GM18511 (cell line): ENCODE results near the gene PHF12.
A peak's percentile ranks its signal among the peaks of the same experiment; 100 is the strongest.
"Not testable (repeated sequence)": the region's sequence is repeated elsewhere in the genome, so short reads cannot be mapped to it uniquely, and the experiment has no call there.

Source experiments
- ATAC-seq: cut with Tn5 transposase; IDR thresholded peaks from one replicate; pipeline ENCODE4 v1.9.1; 2021; ENCODE audit warnings: mild to moderate bottlenecking, moderate library complexity; ENCODE audit not compliant: unreplicated experiment

The PHF12 gene

GRCh38 chr17:28904800-28905199, 46.5 kb downstream of the PHF12 start:
- ATAC-seq, result no peak

- not testable (repeated sequence) for ATAC-seq
Observed at GRCh38 chr17:28903546-28903841, 47.8 kb downstream of the PHF12 start.

- ATAC-seq, result peak; percentile 90
Observed at GRCh38 chr17:28902819-28903545, 48.3 kb downstream of the PHF12 start, which contains the start of gene DHRS13. DHRS13 (minus strand) TSS chr17:28903079; CDS start chr17:28902944, 135 bp downstream.

DNA sequence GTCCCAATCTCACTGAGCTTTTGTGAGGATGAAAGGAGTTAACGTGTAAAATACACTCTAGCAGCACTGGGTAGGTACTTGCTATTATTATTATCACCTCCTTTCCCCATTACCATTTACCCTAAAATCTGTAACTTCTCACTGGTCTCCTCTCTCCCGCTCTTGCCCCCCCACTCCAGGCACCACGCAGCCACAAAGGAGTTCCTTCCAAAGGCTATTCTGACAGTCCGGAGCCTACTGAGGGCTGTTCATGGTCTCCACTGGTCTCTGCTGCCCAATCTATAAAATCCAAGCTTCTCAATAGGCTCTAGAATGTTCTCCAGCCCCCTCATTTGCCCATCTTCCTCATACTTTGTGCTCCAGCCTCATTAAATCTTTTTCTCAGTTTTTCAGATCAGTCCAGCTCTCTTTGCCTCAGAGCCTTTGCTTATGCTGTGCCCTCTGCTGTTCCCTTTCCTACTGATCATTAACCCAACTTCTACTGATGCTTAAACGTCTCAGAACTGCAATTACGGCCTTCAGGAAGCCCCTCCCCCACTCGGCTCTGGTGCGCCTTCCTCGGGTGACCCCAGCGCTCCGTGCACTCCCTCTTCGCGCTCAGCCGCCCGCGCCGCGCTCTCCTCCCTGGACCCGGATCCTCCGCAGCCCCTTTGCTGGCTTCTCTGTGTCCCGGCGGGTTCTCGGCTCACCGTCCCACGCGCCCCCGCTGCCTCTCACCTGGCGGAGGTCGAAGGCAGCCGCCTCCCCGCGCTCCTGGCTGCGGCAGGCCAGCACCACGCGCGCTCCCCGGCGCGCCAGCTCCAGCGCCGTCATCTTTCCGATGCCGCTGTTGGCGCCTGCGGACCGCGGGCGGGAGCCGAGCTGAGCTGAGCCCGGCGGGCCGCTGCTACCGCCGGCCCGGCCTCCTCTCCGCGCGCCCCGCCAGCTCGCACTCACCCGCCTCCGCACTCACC, 49.2 kb downstream of the PHF12 start:
- peak; percentile 21 for ATAC-seq

- ATAC-seq, result no peak
Observed at GRCh38 chr17:28900986-28901726, 50.2 kb downstream of the PHF12 start.

GRCh38 chr17:28899212-28899815, 52.0 kb downstream of the PHF12 start:
- no peak for ATAC-seq

DNA sequence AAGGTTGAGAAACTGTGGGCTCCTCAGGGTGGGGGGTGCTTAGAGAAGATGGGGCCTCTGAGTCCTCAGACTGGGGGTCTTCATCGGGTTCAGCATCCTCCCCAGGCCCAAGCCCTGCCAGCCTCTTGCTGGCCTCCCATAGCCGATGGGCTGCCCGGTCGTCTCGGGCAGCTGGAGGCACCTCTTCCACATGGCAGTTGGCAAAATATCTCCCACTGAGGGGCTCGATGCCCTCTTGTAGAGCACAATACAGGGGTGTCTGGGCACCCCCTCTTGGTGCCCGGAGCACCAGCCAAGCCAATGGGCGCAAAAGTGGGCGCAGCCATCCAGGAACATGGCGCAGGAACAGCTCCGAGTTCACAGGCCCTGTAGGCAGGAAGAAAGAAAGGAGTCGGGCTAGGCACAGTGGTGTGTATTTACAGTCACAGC, 52.8 kb downstream of the PHF12 start:
- no peak for ATAC-seq

DNA sequence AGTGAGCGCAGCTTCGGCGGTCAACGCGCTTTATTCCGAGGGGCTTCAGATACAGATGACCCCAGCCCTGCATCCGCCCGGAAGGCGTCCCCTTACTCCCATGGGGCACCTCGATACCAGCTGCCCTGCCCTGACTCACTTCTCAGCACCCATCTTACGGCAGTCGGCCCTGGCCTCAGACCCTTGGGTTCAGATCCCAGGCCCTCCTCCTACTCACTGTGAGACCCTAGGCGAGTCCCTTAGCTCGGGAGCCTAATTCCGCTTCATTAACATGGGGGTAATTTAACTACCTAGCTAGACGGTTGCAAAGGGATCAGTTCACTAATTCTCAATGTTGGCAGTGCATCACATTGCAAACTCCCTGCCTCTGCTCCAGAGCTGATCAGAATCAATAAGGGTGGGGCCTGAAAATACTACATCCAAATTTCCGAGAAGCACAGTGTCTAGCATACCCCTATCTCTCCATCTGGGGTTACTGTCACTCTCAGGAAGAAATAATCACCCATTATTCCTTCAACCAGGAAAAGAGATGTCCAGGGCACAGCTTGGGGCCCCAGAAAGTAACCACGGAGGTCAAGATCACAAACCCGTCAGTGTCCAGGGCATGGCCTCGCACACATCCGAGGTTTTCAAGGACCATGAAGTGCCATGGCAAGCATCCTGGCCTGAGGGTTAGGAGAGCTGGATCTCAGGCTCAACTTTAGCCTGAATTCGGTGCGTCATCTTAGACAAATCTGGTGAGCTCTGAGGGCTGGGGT, 53.4 kb downstream of the PHF12 start:
- ATAC-seq, result no peak

DNA sequence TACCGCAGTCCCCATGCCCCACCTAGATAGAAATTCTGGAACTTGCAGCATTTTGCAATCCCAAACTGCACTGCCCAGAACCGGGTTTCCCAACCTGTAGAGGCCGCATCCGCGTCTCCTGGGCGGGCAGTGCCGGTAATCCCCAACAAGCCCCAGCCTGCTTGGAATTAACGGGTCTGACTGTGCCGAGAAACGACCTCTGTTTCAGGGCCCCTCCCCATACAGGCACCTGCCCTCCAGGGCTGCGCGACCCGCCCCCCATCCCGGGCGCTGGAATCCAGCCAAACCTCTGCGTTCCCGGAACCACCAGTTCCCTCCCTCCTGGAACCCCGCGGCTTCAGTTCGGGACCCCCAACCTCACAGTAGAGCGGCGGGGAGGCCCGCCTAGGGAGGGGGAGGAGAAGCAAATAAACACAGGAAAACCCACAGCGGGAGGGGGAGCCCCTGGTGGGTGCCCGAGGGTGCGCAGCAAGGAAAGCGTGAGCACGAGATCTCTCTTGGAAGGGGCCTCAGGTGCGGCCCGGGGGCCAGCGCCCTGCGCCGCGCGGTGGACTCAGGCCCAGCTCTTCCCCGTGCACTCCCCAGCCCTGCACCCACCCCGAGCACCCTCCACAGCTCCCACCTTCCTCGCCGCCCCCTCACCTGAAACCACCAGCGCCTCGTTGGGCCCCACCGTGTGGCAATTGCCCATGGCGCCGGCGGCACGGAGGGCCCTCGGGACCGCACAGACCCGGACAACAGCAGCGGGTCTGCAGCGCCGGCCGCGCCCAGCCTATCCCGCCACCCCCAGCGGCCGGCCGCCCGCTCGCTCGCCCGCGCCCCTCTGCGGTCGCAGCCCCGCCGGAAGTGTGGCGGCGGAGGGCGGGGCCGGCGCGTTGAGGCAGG, 54.2 kb downstream of the PHF12 start, which contains the start of gene FLOT2:
Gene FLOT2, minus strand, starts transcription at position 850 of the 885 bp plus-strand sequence. Its CDS starts 159 bp downstream, at position 691.
- peak; percentile 35 for ATAC-seq

DNA sequence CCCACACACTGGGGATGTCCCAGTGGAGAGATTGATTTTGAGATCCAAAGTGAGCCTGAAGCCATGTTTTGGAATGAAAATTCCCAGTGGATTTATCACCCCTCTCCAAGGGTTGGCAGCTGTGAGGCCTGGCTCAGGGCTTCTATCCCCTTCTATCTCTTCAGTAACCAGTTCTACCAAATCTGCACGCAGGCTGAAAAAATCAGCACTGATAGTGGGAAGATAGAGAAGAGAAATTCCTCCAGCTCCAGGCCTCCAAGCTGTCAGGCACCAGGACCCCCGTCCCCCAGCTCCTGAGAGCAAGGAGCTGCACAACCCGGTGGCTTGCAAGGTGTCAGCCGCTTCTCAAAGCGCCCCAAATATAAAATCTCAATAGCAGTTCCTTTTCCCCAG, 54.8 kb downstream of the PHF12 start:
- no peak for ATAC-seq

DNA sequence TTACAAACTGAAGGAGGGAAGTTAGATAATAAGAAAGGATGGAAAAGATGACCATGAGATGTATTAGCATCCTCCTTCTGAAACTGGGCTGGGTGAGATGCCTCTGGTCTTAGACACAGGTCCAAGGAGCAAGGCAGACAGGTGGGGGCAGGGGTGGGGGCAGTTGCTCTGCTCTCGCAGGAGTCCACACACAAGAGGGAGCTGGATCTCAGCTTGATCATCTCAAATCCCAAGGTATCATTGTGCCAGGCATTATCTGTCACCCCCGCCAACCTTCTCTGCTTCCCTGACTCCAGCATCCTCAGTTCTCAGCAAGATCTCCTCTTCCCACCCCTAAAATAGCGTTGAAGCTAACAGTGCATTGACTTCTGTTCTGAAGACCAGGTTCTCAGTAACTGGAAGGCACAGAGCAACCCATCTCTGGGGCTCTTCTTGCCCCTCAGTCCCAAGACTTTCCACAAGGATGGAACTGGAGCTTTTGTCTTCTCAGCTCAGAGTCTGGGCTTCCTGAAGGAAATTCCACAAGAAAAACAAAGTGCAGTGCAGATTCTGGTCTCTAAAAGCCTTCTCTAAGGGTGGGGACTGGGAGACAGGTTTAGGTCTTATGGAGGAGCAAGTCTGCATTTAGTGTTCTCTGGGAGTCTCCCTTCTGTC, 55.4 kb downstream of the PHF12 start:
- no peak for ATAC-seq

DNA sequence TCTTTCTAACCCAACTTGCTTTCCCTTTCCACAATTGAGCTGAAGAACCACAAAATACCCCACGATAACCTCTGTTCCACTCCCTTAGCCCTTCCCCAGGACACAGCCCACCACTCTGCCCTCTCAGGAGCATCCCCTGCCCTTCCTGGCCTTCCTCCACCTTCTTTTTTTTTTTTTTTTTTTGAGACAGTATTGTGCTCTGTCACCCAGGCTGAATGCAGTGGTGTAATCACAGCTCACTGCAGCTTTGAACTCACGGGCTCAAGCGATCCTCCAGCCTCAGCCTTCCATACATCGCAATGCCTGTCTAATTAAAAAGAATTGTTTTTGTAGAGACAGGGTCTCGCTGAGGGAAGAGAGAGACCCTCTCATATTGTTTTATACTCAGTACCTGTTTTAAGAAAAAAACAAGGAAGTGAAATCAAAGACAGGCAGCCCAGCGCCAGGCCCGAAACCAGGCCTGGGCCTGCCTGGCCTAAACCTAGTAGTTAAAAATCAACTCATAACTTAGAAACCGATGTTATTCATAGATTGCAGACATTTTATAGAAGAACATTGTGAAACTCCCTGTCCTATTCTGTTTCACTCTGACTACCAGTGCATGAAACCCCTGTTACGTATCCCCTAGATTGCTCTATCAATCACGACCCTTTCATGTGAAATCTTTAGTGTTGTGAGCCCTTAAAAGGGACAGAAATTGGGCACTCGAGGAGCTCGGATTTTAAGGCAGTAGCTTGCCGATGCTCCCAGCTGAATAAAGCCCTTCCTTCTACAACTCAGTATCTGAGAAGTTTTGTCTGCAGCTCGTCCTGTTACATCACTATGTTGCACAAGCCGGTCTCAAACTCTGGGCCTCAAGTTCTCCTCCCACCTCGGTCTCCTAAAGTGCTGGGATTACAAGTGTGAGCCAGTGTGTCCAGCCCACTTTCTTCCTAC, 57.8 kb downstream of the PHF12 start:
- ATAC-seq, result not testable (repeated sequence)

DNA sequence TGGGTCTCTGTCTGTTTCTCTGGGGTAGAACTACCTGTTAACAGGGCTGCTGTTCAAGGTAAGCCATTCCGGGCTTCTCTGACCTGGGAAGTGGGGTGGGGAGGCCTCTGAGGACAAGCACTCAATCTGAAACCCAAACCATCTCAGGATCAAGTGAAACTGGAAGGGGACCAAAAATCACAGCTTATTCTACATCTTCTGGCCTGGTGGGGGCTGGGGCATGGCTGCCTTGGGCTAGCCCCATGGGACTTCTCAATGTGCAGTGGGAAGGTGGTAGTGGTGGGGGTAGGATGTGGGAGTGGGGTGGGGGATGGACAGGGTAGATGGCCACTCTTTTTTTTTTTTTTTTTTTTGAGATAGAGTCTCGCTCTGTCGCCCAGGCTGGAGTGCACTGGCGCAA, 59.3 kb downstream of the PHF12 start:
- ATAC-seq, result no peak

DNA sequence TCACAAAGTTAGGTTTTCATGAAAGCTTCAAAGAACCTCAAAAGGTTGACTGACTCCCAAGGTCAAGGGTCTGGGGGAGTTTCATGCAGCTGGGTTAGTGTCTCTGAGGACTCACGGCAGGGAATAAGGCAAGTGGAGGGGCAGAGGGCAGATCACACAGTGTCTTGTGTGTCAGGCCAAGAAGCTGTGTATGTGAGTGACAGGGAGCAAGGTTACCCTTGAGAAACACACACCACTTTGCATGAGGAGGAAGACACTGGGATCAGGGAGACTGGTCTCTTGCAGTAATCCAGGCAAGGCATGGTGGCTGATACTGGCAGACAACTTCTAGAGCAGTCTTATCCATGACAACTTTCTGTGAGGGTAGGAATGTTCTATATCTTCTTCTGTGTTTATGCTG, 60.1 kb downstream of the PHF12 start:
- no peak for ATAC-seq

DNA sequence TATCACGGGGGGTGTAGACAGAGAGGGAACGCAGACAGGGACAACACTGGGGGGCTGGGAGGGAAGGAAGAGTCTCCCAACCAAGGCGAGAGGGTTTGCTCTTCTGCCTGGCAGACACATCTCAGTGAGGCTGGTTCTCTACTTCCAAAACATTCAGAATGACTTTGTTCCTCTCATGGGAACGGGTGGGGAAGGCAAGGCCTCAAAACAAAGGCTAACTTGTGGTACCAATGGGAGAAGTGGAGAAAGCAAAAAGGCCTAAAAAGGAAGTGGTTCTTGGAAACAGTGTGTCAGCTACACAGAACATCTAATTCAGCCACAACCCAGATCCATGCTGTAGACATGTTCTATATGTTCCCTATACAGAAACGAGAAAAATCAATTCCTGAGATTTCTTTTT, 61.3 kb downstream of the PHF12 start:
- no peak for ATAC-seq

GRCh38 chr17:28888832-28889231, 62.5 kb downstream of the PHF12 start:
- no peak for ATAC-seq

- ATAC-seq, result no peak
Observed at GRCh38 chr17:28887871-28888471, 63.3 kb downstream of the PHF12 start.
